HepG2 (cell line): ENCODE data around the gene PTGER3. TPM values are rescaled to one million over a fixed set of nuclear protein-coding genes. Genes with fewer than 3 reads are reported as not detected.

ENCODE experiments used
- ATAC-seq: fragments of 200-7000 bp; cut with Tn5 transposase; 3 replicates; pipeline ENCODE4 v1.9.1; 2020; ENCODE audit warnings: mild to moderate bottlenecking, moderate library complexity
- BruUV-seq: library from RNA; stranded (reverse); fragments of 400-500 nt; replicated peaks from 2 replicates; lab custom pipeline; 2021; lab: Mats Ljungman, UMichigan
- CTCF ChIA-PET: fragments of 300-600 bp; formaldehyde crosslinking; extraction: SDS; loops from one replicate; lab custom pipeline; 2021; ENCODE audit warnings: low total read pairs, inconsistent platforms, low intra/inter-chr PET ratio; lab: Yijun Ruan, JAX
- POLR2A ChIA-PET: fragments of 350-600 bp; sonication (Branson Sonifier 250); formaldehyde crosslinking; loops from one replicate; lab custom pipeline; 2020; ENCODE audit warnings: antibody characterized with exemption, inconsistent platforms; lab: Yijun Ruan, JAX
- DNase-seq: peaks from one replicate; pipeline ENCODE4 v3.0.0-alpha.2; 2015; ENCODE audit warnings: low spot score
- FAIRE-seq: peaks from 3 replicates; lab custom pipeline; 2011; peaks lifted over from hg19 to GRCh38; lab: Jason Lieb, UNC
- H2AFZ ChIP-seq: one replicate; pipeline ENCODE4 v1.6.1; 2011; ENCODE audit warnings: low read length, inconsistent platforms
- H3K27ac ChIP-seq: fragments of 300-600 bp; 3 replicates; pipeline ENCODE4 v1.8.0; 2011; ENCODE audit warnings: mixed run types, mild to moderate bottlenecking, mixed read lengths, low read length, inconsistent platforms; ENCODE audit not compliant: insufficient read depth; ENCODE audit errors: extremely low read length
- H3K27me3 ChIP-seq, 2 experiments: fragments of 200-600 bp in 1 of 2; 2 replicates in 1 of 2; 3 replicates in 1 of 2; pipeline versions ENCODE4 v1.6.0 to v1.8.0; 2011; ENCODE audit warnings: low read length in 2 of 2, mild to moderate bottlenecking in 2 of 2, moderate library complexity in 2 of 2, inconsistent platforms in 1 of 2; ENCODE audit not compliant: insufficient read depth in 2 of 2, control insufficient read depth in 1 of 2
- H3K36me3 ChIP-seq, 2 experiments: fragments of 200-600 bp in 1 of 2; replicated peaks in 1 of 2; 2 replicates in 1 of 2; 3 replicates in 1 of 2; pipeline versions ENCODE4 v1.5.1 to v1.8.0; 2011; ENCODE audit warnings: low read length in 2 of 2, inconsistent platforms in 1 of 2; ENCODE audit not compliant: insufficient read depth in 2 of 2, control insufficient read depth in 1 of 2
- H3K4me1 ChIP-seq: 2 replicates; pipeline ENCODE4 v1.5.1; 2012; ENCODE audit warnings: low read length, inconsistent platforms; ENCODE audit not compliant: insufficient read depth
- H3K4me2 ChIP-seq: 2 replicates; pipeline ENCODE4 v1.6.0; 2011; ENCODE audit warnings: low read depth, low read length, inconsistent platforms
- H3K4me3 ChIP-seq, 3 experiments: fragments of 200-600 bp in 1 of 3; sonication (generic), shearing (Covaris generic) in 1 of 3; replicated peaks in 1 of 3; 2 replicates each; pipeline ENCODE4 v1.5.1; 2011 to 2016; ENCODE audit warnings: low read length in 3 of 3, inconsistent platforms in 2 of 3, low read depth in 2 of 3, mild to moderate bottlenecking in 2 of 3, control low read depth in 1 of 3, mixed read lengths in 1 of 3; ENCODE audit not compliant: insufficient read depth in 1 of 3
- H3K79me2 ChIP-seq: one replicate; pipeline ENCODE4 v1.6.1; 2011; ENCODE audit warnings: low read length, inconsistent platforms; ENCODE audit not compliant: insufficient read depth
- H3K9ac ChIP-seq: 2 replicates; pipeline ENCODE4 v1.6.0; 2011; ENCODE audit warnings: mild to moderate bottlenecking, low read depth, low read length, inconsistent platforms; ENCODE audit not compliant: insufficient read depth
- H3K9me3 ChIP-seq: 2 replicates; pipeline ENCODE4 v1.5.1; 2012; ENCODE audit warnings: mild to moderate bottlenecking, low read length
- H4K20me1 ChIP-seq: 2 replicates; pipeline ENCODE4 v1.6.0; 2011; ENCODE audit warnings: inconsistent platforms, mild to moderate bottlenecking, low read length, moderate library complexity; ENCODE audit not compliant: insufficient read depth
- CSRNP2 ChIP-seq: sonication (generic); formaldehyde crosslinking; conservative IDR thresholded peaks from 2 replicates; pipeline ENCODE4 v1.8.0; 2022; ENCODE audit warnings: low read depth, missing genetic modification reagents
- HMGXB4 ChIP-seq, 2 experiments: sonication (generic) in 1 of 2; formaldehyde crosslinking in 1 of 2; IDR thresholded peaks; 2 replicates each; pipeline versions ENCODE4 v1.4.0 to v1.6.1; 2018 to 2020; ENCODE audit warnings: missing genetic modification reagents in 2 of 2, borderline replicate concordance in 1 of 2, low read depth in 1 of 2, mild to moderate bottlenecking in 1 of 2, missing biosample characterization in 1 of 2
- ZC3H4 ChIP-seq: sonication (generic); formaldehyde crosslinking; IDR thresholded peaks from 2 replicates; pipeline ENCODE4 v1.4.0; 2020; ENCODE audit warnings: missing genetic modification reagents, borderline replicate concordance
- ZNF101 ChIP-seq: sonication (generic); formaldehyde crosslinking; IDR thresholded peaks from 2 replicates; pipeline ENCODE4 v1.4.0; 2020; ENCODE audit warnings: mild to moderate bottlenecking, low read depth, missing genetic modification reagents, borderline replicate concordance
- ZNF44 ChIP-seq: sonication (generic); formaldehyde crosslinking; IDR thresholded peaks from 2 replicates; pipeline ENCODE4 v1.5.1; 2020; ENCODE audit warnings: mild to moderate bottlenecking, missing genetic modification reagents
- ZNF460 ChIP-seq: sonication (generic); formaldehyde crosslinking; IDR thresholded peaks from 2 replicates; pipeline ENCODE4 v1.5.1; 2020; ENCODE audit warnings: missing genetic modification reagents, mild to moderate bottlenecking, borderline replicate concordance
- ZNF644 ChIP-seq: IDR thresholded peaks from 2 replicates; pipeline ENCODE4 v1.6.1; 2016; ENCODE audit warnings: low read depth
- WGBS: methylation state at CpG from one replicate; pipeline ENCODE4 v1.1.6; 2017; ENCODE audit warnings: low lambda C conversion rate; 5-methylcytosine and 5-hydroxymethylcytosine counted together
- in situ Hi-C: cut with HindIII; loops from 2 replicates; pipeline ENCODE4 v1.10.0; 2017; ENCODE audit warnings: low pct_unique_long_range_greater_than_20kb; ENCODE audit not compliant: extremely low pct_ligation_motif_present
- intact Hi-C: fragments of 100-400 bp; cut with micrococcal nuclease; formaldehyde crosslinking; loops from one replicate; pipeline ENCODE4 v1.10.0; 2022; ENCODE audit not compliant: unreplicated experiment
- polyA plus RNA-seq, 8 experiments: library from polyadenylated mRNA; depleted of rRNA in 3 of 8; stranded (reverse) in 7 of 8; unstranded in 1 of 8; fragments of >200 nt; fragmentation: Illumina TruSeq in 4 of 8; extraction: Trizol in 4 of 8; gene quantifications; 2 replicates each; pipeline versions ENCODE4 v1.2.1 to v1.2.3, GENCODE V29; 2011 to 2016; ENCODE audit warnings: low read depth in 4 of 8, missing spikeins in 1 of 8, mixed read lengths in 1 of 8; ENCODE audit not compliant: insufficient read depth in 1 of 8
- total RNA-seq, 5 experiments: library from RNA; depleted of rRNA; stranded (reverse); fragments of >200 nt; fragmentation: Illumina TruSeq; extraction: Trizol; gene quantifications; 2 replicates each; pipeline ENCODE4 v1.2.3, GENCODE V29; 2016; ENCODE audit warnings: low read depth in 1 of 5
- TF ChIP-seq, protein P1 (sequence below): sonication (generic); formaldehyde crosslinking; IDR thresholded peaks from 2 replicates; pipeline ENCODE4 v1.4.0; 2020; ENCODE audit warnings: mild to moderate bottlenecking, missing genetic modification reagents

PTGER3 gene
- total and polyA plus RNA-seq, 2 of the 13 experiments (the other 11 are each of a cell fraction or from before 2014, with no cell fraction given) = 0.01 TPM; not detected in 1

GRCh38 chr1:71094913-71095312 lies 47.3 kb upstream of the PTGER3 start:
- WGBS = 60% methylated on average over 2 of the region's 2 CpGs
- Histone ChIP-seq H2AFZ (no peak overlapping the region), H3K27ac (no peak overlapping the region), H3K4me3 (no peak overlapping the region), H3K9me3 (no peaks in the 10 kb centered on the region), H3K4me2 (no peak overlapping the region), H3K4me1 (no peaks in the 10 kb centered on the region), H3K27me3 (no peaks in the 10 kb centered on the region), H3K9ac (no peak overlapping the region), H4K20me1 (no peaks in the 10 kb centered on the region), H3K79me2 (no peaks in the 10 kb centered on the region), H3K36me3 (no peaks in the 10 kb centered on the region)
- in situ Hi-C loops = loop anchor here (25.0 kb wide), 1 partner anchor 942 kb away; no protein-coding TSS in a partner anchor
- ATAC-seq (no peak), FAIRE-seq (no peak), DNase-seq (no peak)
- no TSS peak for BruUV-seq
- TF ChIP-seq ZNF44 = no peak
- TF ChIP-seq, protein P1, sequence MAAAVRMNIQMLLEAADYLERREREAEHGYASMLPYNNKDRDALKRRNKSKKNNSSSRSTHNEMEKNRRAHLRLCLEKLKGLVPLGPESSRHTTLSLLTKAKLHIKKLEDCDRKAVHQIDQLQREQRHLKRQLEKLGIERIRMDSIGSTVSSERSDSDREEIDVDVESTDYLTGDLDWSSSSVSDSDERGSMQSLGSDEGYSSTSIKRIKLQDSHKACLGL (CRISPR knock-in tag) = no peak
- no peak for TF ChIP-seq CSRNP2 (CRISPR knock-in tag)
- TF ChIP-seq ZNF644 (CRISPR knock-in tag) = no peak
- TF ChIP-seq ZNF101 (CRISPR knock-in tag) = no peak
- TF ChIP-seq ZNF460 (CRISPR knock-in tag) = no peak
- TF ChIP-seq HMGXB4 (CRISPR knock-in tag; IDR thresholded peaks at IDR 0.05; ENCODE audit: borderline replicate concordance in 1 of 2, low read depth in 1 of 2) = no peak
- TF ChIP-seq ZC3H4 (CRISPR knock-in tag) = no peak
- ChIA-PET CTCF (interaction anchor here (1.5 kb wide), 1 partner anchor 427 kb away, joined by 3 read pairs; no protein-coding TSS in a partner anchor), POLR2A (interaction anchor here (1.7 kb wide), 1 partner anchor 14 kb away, joined by 4 read pairs; the partner anchor contains the start of gene ZRANB2)
- intact Hi-C loops = loop anchor here (5.0 kb wide), 1 partner anchor 427 kb away; no protein-coding TSS in a partner anchor
